HG02885 (cell line): ENCODE measurements around the gene IGFBP5.

Experiments
- ATAC-seq: cut with Tn5 transposase; IDR thresholded peaks from one replicate; pipeline ENCODE4 v1.9.1; 2021; ENCODE audit warnings: mild to moderate bottlenecking; ENCODE audit not compliant: unreplicated experiment, poor library complexity

The IGFBP5 gene

GRCh38 chr2:216695401-216695821 is at the start of gene IGFBP5:
Gene IGFBP5 (minus strand): TSS chr2:216695549. CDS start chr2:216694775, 774 bp downstream.
- no peak for ATAC-seq

GRCh38 chr2:216743781-216744180 is 48.4 kb upstream of the IGFBP5 start:
- ATAC-seq, result no peak

GRCh38 chr2:216742411-216742810 is 47.1 kb upstream of the IGFBP5 start:
- ATAC-seq, result no peak

- no peak for ATAC-seq
Observed at GRCh38 chr2:216741223-216741593, 45.9 kb upstream of the IGFBP5 start.

- ATAC-seq, result no peak
Observed at GRCh38 chr2:216740557-216741222, 45.3 kb upstream of the IGFBP5 start.

GRCh38 chr2:216739035-216739434 is 43.7 kb upstream of the IGFBP5 start:
- ATAC-seq, result no peak

GRCh38 chr2:216737676-216738075 is 42.3 kb upstream of the IGFBP5 start:
- no peak for ATAC-seq

GRCh38 chr2:216736326-216736725 is 41.0 kb upstream of the IGFBP5 start:
- no peak for ATAC-seq

- no peak for ATAC-seq
Observed at GRCh38 chr2:216735668-216736067, 40.3 kb upstream of the IGFBP5 start.

- no peak for ATAC-seq
Observed at GRCh38 chr2:216735086-216735485, 39.7 kb upstream of the IGFBP5 start.

- ATAC-seq, result no peak
Observed at GRCh38 chr2:216733046-216733445, 37.7 kb upstream of the IGFBP5 start.

- ATAC-seq, result no peak
Observed at GRCh38 chr2:216732334-216732733, 37.0 kb upstream of the IGFBP5 start.

- no peak for ATAC-seq
Observed at GRCh38 chr2:216731465-216731864, 36.1 kb upstream of the IGFBP5 start.

GRCh38 chr2:216730871-216731270 is 35.5 kb upstream of the IGFBP5 start:
- ATAC-seq, result no peak

GRCh38 chr2:216727346-216728122 is 32.2 kb upstream of the IGFBP5 start:
- ATAC-seq, result no peak

GRCh38 chr2:216724190-216724589 is 28.8 kb upstream of the IGFBP5 start:
- ATAC-seq, result no peak

- ATAC-seq, result no peak
Observed at GRCh38 chr2:216721141-216721540, 25.8 kb upstream of the IGFBP5 start.

GRCh38 chr2:216720722-216721121 is 25.4 kb upstream of the IGFBP5 start:
- no peak for ATAC-seq

- ATAC-seq, result no peak
Observed at GRCh38 chr2:216717907-216718615, 22.7 kb upstream of the IGFBP5 start.

- no peak for ATAC-seq
Observed at GRCh38 chr2:216717491-216717901, 22.1 kb upstream of the IGFBP5 start.

GRCh38 chr2:216716109-216716508 is 20.8 kb upstream of the IGFBP5 start:
- ATAC-seq, result no peak
